ENCODE measurements around the gene RAB40B.

Gene RAB40B

DNA sequence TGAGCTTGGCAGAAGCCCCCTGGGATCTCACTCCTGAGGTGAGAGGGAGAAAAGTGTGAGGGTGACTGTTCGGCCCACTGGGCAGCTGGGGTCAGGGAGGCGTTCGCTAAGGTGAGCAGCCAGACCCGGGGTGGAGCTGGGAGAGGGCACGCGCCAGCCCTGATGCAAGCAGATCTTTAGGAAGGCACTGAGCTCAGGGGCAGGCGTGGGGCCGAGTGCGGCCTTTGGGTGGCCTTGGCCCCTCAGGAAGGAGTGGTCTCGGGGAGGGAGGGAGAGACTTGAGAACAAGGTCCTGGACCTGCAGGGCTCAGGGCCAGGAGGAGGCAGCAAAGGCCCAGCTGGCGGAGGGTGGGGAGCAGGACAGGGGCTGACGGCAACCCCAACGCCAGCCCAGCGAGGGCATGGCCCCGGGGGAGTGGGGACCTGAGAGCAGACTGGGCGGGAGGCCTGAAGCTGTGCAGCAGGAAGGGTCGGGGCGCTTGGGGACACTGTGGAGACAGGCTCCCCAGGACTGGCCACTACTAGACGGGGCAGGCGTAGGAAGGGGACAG is 35.7 kb downstream of the RAB40B start:
- DNase-seq (no peak), ATAC-seq (ENCODE audit: insufficient read depth, low read depth) (no peak)
- H4K20me1 ChIP-seq (ENCODE audit: insufficient read depth, low read length), result no peaks in the 10 kb centered on the region
- H3K4me3 ChIP-seq (ENCODE audit: low read depth in 1 of 2, low read length in 2 of 2), result no peak overlapping the region
- no peaks in the 10 kb centered on the region for H3K4me1 ChIP-seq (ENCODE audit: insufficient read depth, low read length)
- no peak overlapping the region for H3K27ac ChIP-seq (ENCODE audit: low read length)
- H2AFZ ChIP-seq (ENCODE audit: low read depth, low read length), result no peak overlapping the region
- TF ChIP-seq EZH2 (IDR thresholded peaks at IDR 0.05; ENCODE audit: borderline replicate concordance, low read depth, low read length, severe bottlenecking), result no peak
- TF ChIP-seq, protein P1, sequence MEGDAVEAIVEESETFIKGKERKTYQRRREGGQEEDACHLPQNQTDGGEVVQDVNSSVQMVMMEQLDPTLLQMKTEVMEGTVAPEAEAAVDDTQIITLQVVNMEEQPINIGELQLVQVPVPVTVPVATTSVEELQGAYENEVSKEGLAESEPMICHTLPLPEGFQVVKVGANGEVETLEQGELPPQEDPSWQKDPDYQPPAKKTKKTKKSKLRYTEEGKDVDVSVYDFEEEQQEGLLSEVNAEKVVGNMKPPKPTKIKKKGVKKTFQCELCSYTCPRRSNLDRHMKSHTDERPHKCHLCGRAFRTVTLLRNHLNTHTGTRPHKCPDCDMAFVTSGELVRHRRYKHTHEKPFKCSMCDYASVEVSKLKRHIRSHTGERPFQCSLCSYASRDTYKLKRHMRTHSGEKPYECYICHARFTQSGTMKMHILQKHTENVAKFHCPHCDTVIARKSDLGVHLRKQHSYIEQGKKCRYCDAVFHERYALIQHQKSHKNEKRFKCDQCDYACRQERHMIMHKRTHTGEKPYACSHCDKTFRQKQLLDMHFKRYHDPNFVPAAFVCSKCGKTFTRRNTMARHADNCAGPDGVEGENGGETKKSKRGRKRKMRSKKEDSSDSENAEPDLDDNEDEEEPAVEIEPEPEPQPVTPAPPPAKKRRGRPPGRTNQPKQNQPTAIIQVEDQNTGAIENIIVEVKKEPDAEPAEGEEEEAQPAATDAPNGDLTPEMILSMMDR (IDR thresholded peaks at IDR 0.05; ENCODE audit: borderline replicate concordance, extremely low read depth, low read length, poor library complexity, severe bottlenecking), result no peak
- H3K4me2 ChIP-seq (ENCODE audit: insufficient read depth, low read length), result no peak overlapping the region
- H3K27me3 ChIP-seq (ENCODE audit: insufficient read depth, low read length, poor library complexity), result no peaks in the 10 kb centered on the region
- no peaks in the 10 kb centered on the region for H3K79me2 ChIP-seq (ENCODE audit: insufficient read depth, low read length)
- no peaks in the 10 kb centered on the region for H3K9me3 ChIP-seq (ENCODE audit: insufficient read depth, low read length, severe bottlenecking)
- peaks cover 11% of the 10 kb centered on the region for H3K36me3 ChIP-seq (ENCODE audit: insufficient read depth, low read length)
- H3K9ac ChIP-seq (ENCODE audit: low read depth, low read length), result no peak overlapping the region

- H4K20me1 ChIP-seq (ENCODE audit: insufficient read depth, low read length), result no peaks in the 10 kb centered on the region
- H3K4me1 ChIP-seq (ENCODE audit: insufficient read depth, low read length), result no peaks in the 10 kb centered on the region
- H3K27ac ChIP-seq (ENCODE audit: low read length), result no peak overlapping the region
- no peaks in the 10 kb centered on the region for H3K79me2 ChIP-seq (ENCODE audit: insufficient read depth, low read length)
- DNase-seq (no peak), ATAC-seq (ENCODE audit: insufficient read depth, low read depth) (no peak)
- no peak overlapping the region for H3K4me3 ChIP-seq (ENCODE audit: low read depth in 1 of 2, low read length in 2 of 2)
- no peak overlapping the region for H3K4me2 ChIP-seq (ENCODE audit: insufficient read depth, low read length)
- no peaks in the 10 kb centered on the region for H3K27me3 ChIP-seq (ENCODE audit: insufficient read depth, low read length, poor library complexity)
- peaks cover 11% of the 10 kb centered on the region for H3K36me3 ChIP-seq (ENCODE audit: insufficient read depth, low read length)
- H3K9ac ChIP-seq (ENCODE audit: low read depth, low read length), result no peak overlapping the region
- H3K9me3 ChIP-seq (ENCODE audit: insufficient read depth, low read length, severe bottlenecking), result no peaks in the 10 kb centered on the region
- no peak overlapping the region for H2AFZ ChIP-seq (ENCODE audit: low read depth, low read length)
- TF ChIP-seq, protein P1 (IDR thresholded peaks at IDR 0.05; ENCODE audit: borderline replicate concordance, extremely low read depth, low read length, poor library complexity, severe bottlenecking), result no peak
- TF ChIP-seq EZH2 (IDR thresholded peaks at IDR 0.05; ENCODE audit: borderline replicate concordance, low read depth, low read length, severe bottlenecking), result no peak
Observed at GRCh38 chr17:82661717-82662683, 36.5 kb downstream of the RAB40B start.

DNA sequence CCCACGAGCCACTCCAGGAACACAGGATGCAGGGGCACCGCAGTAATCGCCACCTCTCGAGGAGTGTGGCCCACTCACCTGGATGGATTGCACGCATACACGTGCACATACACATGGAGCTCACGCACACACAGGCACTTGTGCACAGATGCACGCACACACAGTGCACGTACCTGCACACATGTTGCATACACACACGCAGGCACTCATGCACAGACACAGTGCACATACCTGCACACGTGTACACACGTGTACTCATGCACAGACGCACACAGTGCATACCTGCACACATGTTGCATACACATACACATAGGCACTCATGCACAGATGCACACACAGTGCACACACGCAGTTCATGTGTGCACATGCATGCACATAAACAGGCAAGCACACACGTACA is 38.6 kb downstream of the RAB40B start:
- no peak for TF ChIP-seq EZH2 (IDR thresholded peaks at IDR 0.05; ENCODE audit: borderline replicate concordance, low read depth, low read length, severe bottlenecking)
- TF ChIP-seq, protein P1 (IDR thresholded peaks at IDR 0.05; ENCODE audit: borderline replicate concordance, extremely low read depth, low read length, poor library complexity, severe bottlenecking), result no peak
- ATAC-seq (ENCODE audit: insufficient read depth, low read depth), result no peak
- Histone ChIP-seq H3K9ac (ENCODE audit: low read depth, low read length) (no peak overlapping the region), H3K27ac (ENCODE audit: low read length) (no peak overlapping the region), H3K4me2 (ENCODE audit: insufficient read depth, low read length) (no peak overlapping the region), H2AFZ (ENCODE audit: low read depth, low read length) (no peak overlapping the region), H3K79me2 (ENCODE audit: insufficient read depth, low read length) (no peaks in the 10 kb centered on the region), H3K4me1 (ENCODE audit: insufficient read depth, low read length) (no peaks in the 10 kb centered on the region), H3K27me3 (ENCODE audit: insufficient read depth, low read length, poor library complexity) (no peaks in the 10 kb centered on the region), H3K9me3 (ENCODE audit: insufficient read depth, low read length, severe bottlenecking) (no peaks in the 10 kb centered on the region), H3K4me3 (ENCODE audit: low read depth in 1 of 2, low read length in 2 of 2) (no peak overlapping the region), H4K20me1 (ENCODE audit: insufficient read depth, low read length) (no peaks in the 10 kb centered on the region), H3K36me3 (ENCODE audit: insufficient read depth, low read length) (peaks cover 11% of the 10 kb centered on the region)
- no peak for DNase-seq
